Measurements from ENCODE around the gene UBA52. TPM values are rescaled to one million over a fixed set of nuclear protein-coding genes. Genes with fewer than 3 reads are reported as not detected.

Gene UBA52
- total and polyA plus RNA-seq, 2 experiments from 2014 or later = 708 to 755 TPM

- no peaks in the 10 kb centered on the region; the same call in 1 of the 2 replicates for H3K36me3 ChIP-seq (ENCODE audit: low read depth)
- H3K4me3 ChIP-seq = peak overlapping the region; percentile 62
- in situ Hi-C loops (cut with MboI) = no loop called here
- H3K27ac ChIP-seq = peak overlapping the region; percentile 28; the same call in 1 of the 2 replicates
- no peaks in the 10 kb centered on the region for H4K20me1 ChIP-seq (ENCODE audit: insufficient read depth)
- peak; percentile 90 for DNase-seq
- WGBS, 2 experiments (ENCODE audit: low coverage in 1 of 2, low lambda C conversion rate in 2 of 2, missing lambda C conversion rate in 2 of 2) = 4% methylated on average over 12 of the region's 12 CpGs
- H3K9me2 ChIP-seq (ENCODE audit: insufficient read depth) = no peaks in the 10 kb centered on the region
- H2AFZ ChIP-seq = peak overlapping the region; percentile 86
- H3K27me3 ChIP-seq (replicated peaks; ENCODE audit: insufficient read depth) = no peaks in the 10 kb centered on the region
- peaks cover 31% of the 10 kb centered on the region for H3K79me2 ChIP-seq (ENCODE audit: insufficient read depth)
- peak overlapping the region; percentile 45 for H3K9ac ChIP-seq
- 0 out of 2 replicates have a peak, but pooled peaks cover 8% of the 10 kb centered on the region for H3F3A ChIP-seq (ENCODE audit: insufficient read depth)
- peak overlapping the region; percentile 72 for H3K4me2 ChIP-seq (ENCODE audit: unreplicated experiment)
- no peaks in the 10 kb centered on the region for H3K9me3 ChIP-seq (ENCODE audit: low read depth)
- H3K4me1 ChIP-seq (ENCODE audit: insufficient read depth) = peaks cover 16% of the 10 kb centered on the region
- TF ChIP-seq EZH2phosphoT487 (IDR thresholded peaks at IDR 0.05; ENCODE audit: insufficient read depth, low read depth) (no peak), EZH2 (IDR thresholded peaks at IDR 0.05; ENCODE audit: insufficient read depth, poor library complexity, severe bottlenecking) (no peak)
Observed at GRCh38 chr19:18543814-18544475, 27.7 kb upstream of the UBA52 start.

GRCh38 chr19:18551631-18552030 lies 20.0 kb upstream of the UBA52 start:
- Histone ChIP-seq H3F3A (ENCODE audit: insufficient read depth) (no peaks in the 10 kb centered on the region), H3K27me3 (replicated peaks; ENCODE audit: insufficient read depth) (no peaks in the 10 kb centered on the region), H3K9ac (no peak overlapping the region), H2AFZ (0 out of 2 replicates have a peak overlapping the region, but pooled peaks have one; percentile 19), H3K9me3 (ENCODE audit: low read depth) (no peaks in the 10 kb centered on the region), H3K4me1 (ENCODE audit: insufficient read depth) (no peaks in the 10 kb centered on the region), H3K27ac (no peak overlapping the region), H3K4me2 (ENCODE audit: unreplicated experiment) (no peak overlapping the region), H4K20me1 (ENCODE audit: insufficient read depth) (no peaks in the 10 kb centered on the region), H3K4me3 (no peak overlapping the region), H3K9me2 (ENCODE audit: insufficient read depth) (no peaks in the 10 kb centered on the region), H3K36me3 (ENCODE audit: low read depth) (no peaks in the 10 kb centered on the region), H3K79me2 (ENCODE audit: insufficient read depth) (no peaks in the 10 kb centered on the region)
- TF ChIP-seq EZH2phosphoT487 (IDR thresholded peaks at IDR 0.05; ENCODE audit: insufficient read depth, low read depth) = no peak
- no peak for TF ChIP-seq EZH2 (IDR thresholded peaks at IDR 0.05; ENCODE audit: insufficient read depth, poor library complexity, severe bottlenecking)
- WGBS, 2 experiments (ENCODE audit: low coverage in 1 of 2, low lambda C conversion rate in 2 of 2, missing lambda C conversion rate in 2 of 2) = 70 to 74% methylated on average over 6 of the region's 6 CpGs
- in situ Hi-C loops (cut with MboI) = no loop called here
- DNase-seq = no peak

GRCh38 chr19:18557411-18558201 lies 14.1 kb upstream of the UBA52 start, which contains the start of gene KXD1:
TSS of gene KXD1 (plus strand) at chr19:18557870. CDS start at chr19:18562057, 4,187 bp downstream.
- Histone ChIP-seq H4K20me1 (ENCODE audit: insufficient read depth) (no peaks in the 10 kb centered on the region), H2AFZ (peak within 1 kb of the TSS; percentile 75), H3K4me2 (ENCODE audit: unreplicated experiment) (peak within 1 kb of the TSS; percentile 90), H3K79me2 (ENCODE audit: insufficient read depth) (peaks cover 48% of the 10 kb centered on the region), H3K4me1 (ENCODE audit: insufficient read depth) (peaks cover 12% of the 10 kb centered on the region), H3K36me3 (ENCODE audit: low read depth) (no peaks in the 10 kb centered on the region), H3K27ac (peak within 1 kb of the TSS; percentile 63), H3K4me3 (peak within 1 kb of the TSS; percentile 89), H3K9me2 (ENCODE audit: insufficient read depth) (no peaks in the 10 kb centered on the region), H3F3A (ENCODE audit: insufficient read depth) (0 out of 2 replicates have a peak, but pooled peaks cover 6% of the 10 kb centered on the region), H3K27me3 (replicated peaks; ENCODE audit: insufficient read depth) (no peaks in the 10 kb centered on the region), H3K9me3 (ENCODE audit: low read depth) (no peaks in the 10 kb centered on the region), H3K9ac (peak within 1 kb of the TSS; percentile 92)
- in situ Hi-C loops (cut with MboI) = no loop called here
- 2% methylated on average over 36 to 56 of the region's 58 CpGs for WGBS, 2 experiments (ENCODE audit: low coverage in 1 of 2, low lambda C conversion rate in 2 of 2, missing lambda C conversion rate in 2 of 2)
- TF ChIP-seq EZH2phosphoT487 (IDR thresholded peaks at IDR 0.05; ENCODE audit: insufficient read depth, low read depth) (no peak), EZH2 (IDR thresholded peaks at IDR 0.05; ENCODE audit: insufficient read depth, poor library complexity, severe bottlenecking) (no peak)
- DNase-seq = peak; percentile 100

GRCh38 chr19:18558202-18558555 lies 13.5 kb upstream of the UBA52 start:
- Histone ChIP-seq H3K79me2 (ENCODE audit: insufficient read depth) (peaks cover 50% of the 10 kb centered on the region), H3K9me2 (ENCODE audit: insufficient read depth) (no peaks in the 10 kb centered on the region), H3K27ac (peak overlapping the region; percentile 63), H3K4me1 (ENCODE audit: insufficient read depth) (peaks cover 12% of the 10 kb centered on the region), H3K36me3 (ENCODE audit: low read depth) (no peaks in the 10 kb centered on the region), H3K9ac (peak overlapping the region; percentile 92), H3K9me3 (ENCODE audit: low read depth) (no peaks in the 10 kb centered on the region), H3K4me3 (peak overlapping the region; percentile 89), H3K27me3 (replicated peaks; ENCODE audit: insufficient read depth) (no peaks in the 10 kb centered on the region), H3K4me2 (ENCODE audit: unreplicated experiment) (peak overlapping the region; percentile 90), H4K20me1 (ENCODE audit: insufficient read depth) (no peaks in the 10 kb centered on the region), H2AFZ (peak overlapping the region; percentile 75), H3F3A (ENCODE audit: insufficient read depth) (0 out of 2 replicates have a peak, but pooled peaks cover 6% of the 10 kb centered on the region)
- peak; percentile 40 for DNase-seq
- in situ Hi-C loops (cut with MboI) = no loop called here
- 1 to 2% methylated on average over 11 of the region's 11 CpGs for WGBS, 2 experiments (ENCODE audit: low coverage in 1 of 2, low lambda C conversion rate in 2 of 2, missing lambda C conversion rate in 2 of 2)
- no peak for TF ChIP-seq EZH2phosphoT487 (IDR thresholded peaks at IDR 0.05; ENCODE audit: insufficient read depth, low read depth)
- TF ChIP-seq EZH2 (IDR thresholded peaks at IDR 0.05; ENCODE audit: insufficient read depth, poor library complexity, severe bottlenecking) = no peak

Measured in GM23248 (cell line).